C4-2B (cell line): Measurements from ENCODE around the gene ST6GAL2.

Source experiments
- H3K27ac ChIP-seq: fragments of 450-650 bp; 2 replicates; pipeline ENCODE4 v1.5.1; 2017
- ZFX ChIP-seq: fragments of 450-650 bp; IDR thresholded peaks from 2 replicates; pipeline ENCODE4 v1.6.1; 2017
- TF ChIP-seq, protein P1 (sequence below): fragments of 450-650 bp; conservative IDR thresholded peaks from 2 replicates; pipeline ENCODE4 v1.5.1; 2017; ENCODE audit warnings: mild to moderate bottlenecking

The ST6GAL2 gene

DNA sequence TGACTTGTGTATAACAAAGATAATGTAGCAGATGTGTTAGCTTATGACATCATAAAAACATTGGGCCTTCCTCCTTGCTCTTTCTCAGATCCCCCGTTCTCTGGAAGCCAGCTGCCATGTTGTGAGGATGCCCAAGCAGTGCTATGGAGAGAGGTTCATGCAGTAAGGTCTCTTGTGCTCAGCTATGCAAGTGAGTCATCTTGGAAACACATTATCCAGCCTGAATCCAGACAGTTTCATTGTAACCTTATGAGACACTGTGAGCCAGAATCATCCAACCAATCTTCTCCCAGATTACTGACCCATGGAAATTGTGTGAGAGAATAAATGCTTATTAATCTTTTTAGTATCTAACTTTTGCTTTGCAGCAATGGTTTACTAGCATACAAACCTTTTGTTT is 60.8 kb downstream of the ST6GAL2 start:
- TF ChIP-seq, protein P1, sequence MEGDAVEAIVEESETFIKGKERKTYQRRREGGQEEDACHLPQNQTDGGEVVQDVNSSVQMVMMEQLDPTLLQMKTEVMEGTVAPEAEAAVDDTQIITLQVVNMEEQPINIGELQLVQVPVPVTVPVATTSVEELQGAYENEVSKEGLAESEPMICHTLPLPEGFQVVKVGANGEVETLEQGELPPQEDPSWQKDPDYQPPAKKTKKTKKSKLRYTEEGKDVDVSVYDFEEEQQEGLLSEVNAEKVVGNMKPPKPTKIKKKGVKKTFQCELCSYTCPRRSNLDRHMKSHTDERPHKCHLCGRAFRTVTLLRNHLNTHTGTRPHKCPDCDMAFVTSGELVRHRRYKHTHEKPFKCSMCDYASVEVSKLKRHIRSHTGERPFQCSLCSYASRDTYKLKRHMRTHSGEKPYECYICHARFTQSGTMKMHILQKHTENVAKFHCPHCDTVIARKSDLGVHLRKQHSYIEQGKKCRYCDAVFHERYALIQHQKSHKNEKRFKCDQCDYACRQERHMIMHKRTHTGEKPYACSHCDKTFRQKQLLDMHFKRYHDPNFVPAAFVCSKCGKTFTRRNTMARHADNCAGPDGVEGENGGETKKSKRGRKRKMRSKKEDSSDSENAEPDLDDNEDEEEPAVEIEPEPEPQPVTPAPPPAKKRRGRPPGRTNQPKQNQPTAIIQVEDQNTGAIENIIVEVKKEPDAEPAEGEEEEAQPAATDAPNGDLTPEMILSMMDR: no peak
- no peak for TF ChIP-seq ZFX

DNA sequence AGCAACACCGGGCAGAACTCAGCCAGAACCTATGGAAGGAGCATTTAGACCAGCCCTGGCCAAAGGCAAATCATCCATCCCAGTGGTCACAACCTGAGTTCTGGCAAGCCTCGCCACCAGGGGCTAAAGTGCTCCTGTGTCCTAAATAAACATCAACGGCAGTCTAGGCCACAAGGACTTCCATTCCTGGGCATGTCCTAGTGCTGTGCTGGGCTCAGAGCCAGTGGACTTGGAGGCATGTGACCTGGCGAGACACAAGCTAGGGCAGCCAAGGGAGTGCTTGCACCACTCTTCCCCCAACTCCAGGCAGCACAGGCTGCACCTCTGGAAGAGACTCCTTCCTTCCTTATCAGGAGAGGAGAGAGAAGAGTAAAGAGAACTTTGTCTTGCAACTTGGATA is 69.0 kb downstream of the ST6GAL2 start:
- TF ChIP-seq ZFX: no peak
- TF ChIP-seq, protein P1: no peak
- H3K27ac ChIP-seq: no peak overlapping the region

More for the DNA sequence above, 60.8 kb downstream of the ST6GAL2 start:
- H3K27ac ChIP-seq: no peak overlapping the region

DNA sequence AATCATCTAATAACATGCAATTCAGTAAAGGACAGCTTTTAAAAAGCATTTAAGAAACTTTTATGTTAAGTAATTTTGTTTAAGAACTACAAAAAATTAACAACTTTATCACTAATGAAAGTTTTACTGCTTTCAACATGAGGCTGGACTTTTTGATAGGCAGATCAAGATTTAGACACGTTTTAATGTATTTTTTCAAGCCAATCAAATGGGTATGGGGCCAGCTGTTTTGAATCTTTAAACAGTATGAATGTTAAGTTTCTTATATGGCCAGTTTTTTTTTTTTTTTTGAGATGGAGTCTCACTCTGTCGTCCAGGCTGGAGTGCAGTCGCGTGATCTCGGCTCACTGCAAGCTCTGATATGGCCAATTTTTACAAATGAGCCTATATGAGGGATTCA is 73.1 kb downstream of the ST6GAL2 start:
- no peak for TF ChIP-seq ZFX
- TF ChIP-seq, protein P1: no peak
- H3K27ac ChIP-seq: no peak overlapping the region

DNA sequence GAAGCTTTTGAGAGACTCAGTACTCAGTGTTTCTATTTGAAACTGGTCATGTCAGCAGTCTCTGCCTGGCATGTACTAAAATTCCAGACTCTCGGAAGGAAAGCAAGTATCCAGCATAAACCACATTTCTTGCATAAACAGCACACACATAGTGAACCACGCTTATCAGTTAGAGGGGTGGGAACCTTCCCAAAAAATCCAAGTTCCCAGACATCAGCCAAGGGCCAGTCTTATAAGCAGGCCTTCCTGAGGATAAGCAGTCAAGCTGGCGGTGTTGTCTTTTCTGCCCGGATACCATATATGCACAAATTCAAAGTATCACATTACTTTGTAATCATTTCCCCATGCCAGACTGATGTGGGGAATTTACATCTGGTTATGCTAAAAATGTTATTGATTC is 73.6 kb downstream of the ST6GAL2 start:
- no peak overlapping the region for H3K27ac ChIP-seq
- TF ChIP-seq, protein P1: no peak
- TF ChIP-seq ZFX: no peak

DNA sequence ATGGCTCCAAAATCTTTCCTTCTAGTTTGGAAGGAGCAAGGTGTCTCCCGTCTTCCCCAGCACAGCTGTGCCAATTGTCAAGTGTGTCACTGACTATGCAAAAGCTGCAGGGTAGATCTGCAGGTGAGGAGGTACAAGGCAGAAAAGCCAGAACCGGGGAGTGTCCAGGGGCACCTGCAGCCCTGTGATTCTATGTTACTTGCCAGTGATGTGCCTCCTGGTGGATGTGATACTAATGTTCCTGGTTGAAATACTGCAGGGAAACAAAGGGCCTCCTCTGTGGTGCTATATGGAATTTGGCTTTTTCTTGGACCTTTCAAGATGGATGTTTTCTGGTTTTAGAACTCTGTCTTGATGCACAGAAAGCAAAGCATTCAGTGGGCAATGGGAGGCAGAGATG is 80.3 kb downstream of the ST6GAL2 start:
- TF ChIP-seq, protein P1: no peak; the same call in 1 of the 2 replicates
- no peak for TF ChIP-seq ZFX
- no peak overlapping the region for H3K27ac ChIP-seq

DNA sequence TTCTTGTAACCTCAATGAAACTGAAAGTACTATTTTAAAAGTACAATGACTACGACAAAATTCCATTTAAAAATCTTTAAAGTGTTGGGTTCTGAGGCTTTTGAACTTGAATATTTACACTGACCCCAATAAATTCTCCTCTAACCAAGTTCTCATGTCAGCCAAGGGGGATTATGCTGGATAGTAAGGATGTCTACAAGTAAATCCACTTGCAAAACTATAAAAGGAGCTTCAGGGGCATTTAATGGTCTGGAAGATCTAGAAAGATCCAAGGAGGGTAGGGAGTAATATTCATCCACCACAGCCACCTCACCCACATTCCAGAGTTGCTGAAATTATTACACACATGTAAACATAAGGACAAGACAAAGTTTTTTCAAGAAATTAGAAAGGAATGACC is 81.8 kb downstream of the ST6GAL2 start:
- no peak for TF ChIP-seq ZFX
- TF ChIP-seq, protein P1: no peak
- H3K27ac ChIP-seq: no peak overlapping the region

DNA sequence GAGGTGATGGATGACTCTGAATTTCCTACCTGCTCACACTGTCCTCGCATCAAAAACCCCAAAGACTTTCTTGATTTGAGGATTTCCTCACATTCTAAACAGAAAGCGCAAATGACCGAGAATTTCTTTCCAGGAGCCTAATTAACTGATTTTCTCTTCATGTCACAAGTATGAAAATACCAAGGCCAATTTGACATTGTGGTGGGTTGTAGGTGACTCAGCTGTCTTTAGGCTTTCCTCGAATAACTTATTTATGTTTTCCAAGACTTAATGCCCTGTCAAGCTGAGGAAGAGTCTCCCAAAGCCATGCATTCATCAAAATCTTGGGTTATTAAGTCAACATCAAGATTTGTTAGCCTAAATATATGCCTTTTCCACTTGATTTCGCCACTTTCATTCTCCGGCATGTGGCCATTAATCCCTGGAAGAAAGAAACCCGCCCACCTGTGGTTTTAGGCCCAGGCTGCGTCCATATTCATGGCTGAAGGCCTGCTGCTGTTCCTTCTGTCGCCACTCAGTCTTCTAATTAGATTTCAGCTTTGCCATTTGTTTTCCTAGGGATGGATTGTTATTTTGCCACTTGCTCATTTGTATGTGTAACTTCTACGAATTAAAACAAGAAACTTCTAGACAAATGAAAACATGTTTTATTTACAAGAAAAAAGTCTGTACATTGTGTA is 84.9 kb downstream of the ST6GAL2 start:
- no peak overlapping the region for H3K27ac ChIP-seq
- TF ChIP-seq, protein P1: no peak
- no peak for TF ChIP-seq ZFX
